Inflammatory macrophage (primary cell): Measurements from ENCODE around the gene FHIT.
A peak's percentile ranks its signal among the peaks of the same experiment; 100 is the strongest.

Source experiments
- DNase-seq, 2 donors: peaks; one replicate each; pipeline ENCODE4 v3.0.0-alpha.2; 2020 to 2022

FHIT gene

DNA sequence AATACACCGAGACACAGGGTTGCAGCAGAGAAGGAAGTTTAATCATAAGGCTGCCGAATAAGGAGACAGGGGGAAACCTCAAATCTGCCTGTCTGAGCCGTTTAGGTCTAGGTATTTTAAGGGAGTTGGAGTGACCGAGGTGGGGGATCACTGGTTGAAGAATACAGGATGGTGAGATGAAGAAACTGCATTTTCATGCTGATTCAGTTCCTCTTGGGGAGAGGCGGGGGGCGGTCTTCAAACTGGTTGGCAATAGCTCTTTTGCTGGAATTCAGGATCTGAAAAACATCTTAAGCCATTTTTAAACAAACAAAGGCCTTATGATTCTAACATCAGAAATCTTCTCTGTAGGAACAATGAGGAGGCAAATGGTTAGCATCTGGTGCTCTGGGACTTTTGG is 1502.0 kb downstream of the FHIT start:
- DNase-seq = peak; percentile 11 to 17

DNA sequence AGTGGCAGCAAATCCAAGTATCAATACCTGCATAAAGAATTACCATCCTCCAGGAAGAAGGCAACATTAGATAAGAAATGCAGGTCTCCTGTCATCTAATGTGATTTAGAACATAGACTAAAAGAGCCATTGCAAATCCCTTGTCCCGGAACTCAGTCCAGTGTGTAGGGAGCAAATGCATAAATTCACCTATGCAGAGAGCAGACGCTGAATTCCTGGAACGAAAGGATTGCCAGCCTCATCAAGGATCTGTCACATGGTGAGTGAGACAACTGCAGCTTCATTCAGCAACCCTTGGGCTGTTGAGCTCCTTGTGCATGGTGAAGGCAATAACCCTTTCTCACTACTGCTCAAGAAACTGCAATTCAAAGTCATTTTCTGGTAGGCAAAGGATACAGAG is 1504.7 kb downstream of the FHIT start:
- no peak for DNase-seq

DNA sequence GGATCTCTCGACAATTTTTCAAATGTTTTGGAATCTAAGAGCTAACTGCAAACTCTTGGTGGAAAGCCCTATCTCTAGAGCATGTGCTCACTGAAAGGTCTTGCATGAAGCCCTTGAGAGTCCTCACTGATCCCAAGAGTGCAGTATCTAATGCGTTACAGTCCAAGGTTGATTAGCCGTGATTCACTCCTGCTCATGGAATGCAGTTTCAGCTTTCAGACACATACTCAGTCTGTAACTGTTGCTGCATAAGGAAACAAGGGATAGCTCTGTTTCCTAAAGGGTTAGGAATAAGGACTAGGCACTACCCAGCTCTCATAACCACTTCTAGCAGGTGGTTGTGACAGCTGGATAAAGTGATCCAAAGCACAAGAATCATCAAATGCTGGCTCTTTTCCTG is 1514.0 kb downstream of the FHIT start:
- no peak for DNase-seq

DNA sequence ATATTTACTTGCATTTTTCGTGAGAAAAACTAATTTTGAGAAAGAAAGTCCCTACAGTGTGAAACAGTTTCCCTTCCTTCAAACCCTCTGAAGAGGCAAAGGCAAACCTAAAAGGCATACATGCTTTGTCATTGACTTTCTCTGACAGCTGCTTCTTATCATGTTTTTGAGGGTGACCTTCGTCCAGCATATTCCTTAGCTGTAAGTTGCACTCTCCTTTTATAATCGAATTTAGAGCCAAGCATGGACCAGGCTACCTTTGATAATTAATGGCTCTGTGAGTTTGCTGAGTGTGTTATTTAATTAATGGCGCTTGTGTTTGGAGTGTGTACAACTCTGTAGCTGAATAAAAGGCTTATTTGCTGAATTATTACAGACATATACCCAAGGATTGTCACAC is 1517.2 kb downstream of the FHIT start:
- no peak for DNase-seq

DNA sequence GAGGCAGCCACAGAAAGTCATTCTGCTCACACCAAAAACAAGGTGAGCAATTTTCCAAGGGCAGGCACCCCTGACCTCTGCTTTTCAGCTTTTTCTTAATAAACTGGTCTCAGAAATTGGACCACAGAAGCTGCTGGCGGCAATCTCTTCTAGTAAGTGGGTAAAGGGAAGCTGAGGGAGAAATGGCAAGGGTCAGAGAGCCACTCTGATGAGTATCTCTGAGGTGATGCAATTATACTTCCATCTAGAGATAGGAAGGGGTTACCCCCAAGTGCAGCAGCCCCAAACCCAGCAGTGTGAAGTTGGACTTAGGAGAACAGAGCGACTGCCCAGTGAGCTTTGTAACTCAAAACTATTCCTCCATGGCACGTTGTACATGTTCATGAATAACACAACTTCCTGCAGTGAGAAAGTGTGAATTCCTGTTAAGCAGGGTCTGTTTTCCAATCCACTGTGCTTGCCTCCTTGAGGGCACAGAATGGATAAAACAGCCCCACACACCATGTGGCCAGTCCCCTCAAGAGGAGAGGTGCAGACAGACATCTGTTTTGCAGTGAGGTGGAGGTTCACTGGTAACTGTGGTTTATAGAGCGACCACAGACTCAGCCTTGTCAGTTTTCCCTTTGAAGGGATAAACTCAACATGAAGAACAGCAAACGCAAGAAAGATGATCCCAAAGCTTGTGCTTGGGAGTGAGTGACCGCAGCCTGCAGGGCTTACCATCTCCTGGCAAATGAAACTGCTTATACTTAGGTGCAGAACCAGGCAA is 1518.0 kb downstream of the FHIT start:
- no peak for DNase-seq

DNA sequence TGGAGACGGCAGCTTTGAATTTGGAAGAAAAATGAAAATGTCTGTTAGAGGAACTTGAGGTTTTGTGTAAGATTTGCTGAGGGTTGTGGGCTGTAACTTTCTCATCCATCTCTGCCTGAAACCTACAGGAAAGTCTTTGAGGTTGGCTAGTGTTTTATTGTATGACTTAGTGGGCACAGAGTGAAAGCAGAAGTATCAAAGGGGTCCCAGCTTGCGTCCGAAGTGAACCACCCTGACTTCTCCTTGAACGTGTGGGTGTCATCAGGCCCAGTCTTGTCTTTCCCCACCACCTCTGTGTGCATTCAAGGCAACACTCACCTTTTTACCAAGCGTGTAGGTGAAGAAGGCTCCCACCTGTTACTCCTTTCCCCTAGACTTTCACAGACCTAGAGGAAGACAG is 1519.3 kb downstream of the FHIT start:
- no peak for DNase-seq

DNA sequence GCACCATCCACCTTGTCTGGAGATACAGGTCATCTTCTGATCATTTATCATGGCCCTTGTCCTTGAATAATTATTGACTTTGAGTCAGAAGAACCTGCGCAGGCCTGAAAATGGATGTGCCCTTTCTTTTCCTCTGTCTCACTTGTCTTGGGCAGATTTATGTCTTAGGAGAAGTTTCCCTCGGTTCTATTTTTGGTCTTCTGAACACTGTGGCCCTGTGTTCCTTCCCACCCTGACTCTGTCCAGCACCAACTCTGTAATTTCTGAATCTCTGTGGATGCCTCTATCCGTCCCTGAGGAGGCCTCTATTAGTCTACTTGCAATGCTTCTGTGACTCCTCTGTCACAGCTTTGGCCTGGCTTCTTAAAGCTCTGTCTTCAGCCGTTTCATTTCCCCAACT is 1520.7 kb downstream of the FHIT start:
- no peak for DNase-seq

DNA sequence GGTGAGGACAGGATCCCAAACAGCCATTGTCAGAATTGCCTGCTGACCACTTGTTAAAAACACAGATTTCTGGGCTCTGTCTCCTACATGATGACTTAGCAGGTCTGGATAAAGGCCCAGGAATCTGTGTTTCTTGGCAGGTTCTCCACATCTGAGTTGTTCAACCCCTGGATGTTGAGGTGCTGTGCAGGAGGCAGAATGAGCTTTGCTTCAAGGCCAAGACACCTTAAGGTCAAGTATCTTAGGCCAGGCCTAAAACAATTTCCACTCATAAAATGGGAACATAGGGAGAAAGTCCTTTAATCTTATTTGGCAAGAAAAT is 1522.7 kb downstream of the FHIT start:
- DNase-seq = no peak

DNA sequence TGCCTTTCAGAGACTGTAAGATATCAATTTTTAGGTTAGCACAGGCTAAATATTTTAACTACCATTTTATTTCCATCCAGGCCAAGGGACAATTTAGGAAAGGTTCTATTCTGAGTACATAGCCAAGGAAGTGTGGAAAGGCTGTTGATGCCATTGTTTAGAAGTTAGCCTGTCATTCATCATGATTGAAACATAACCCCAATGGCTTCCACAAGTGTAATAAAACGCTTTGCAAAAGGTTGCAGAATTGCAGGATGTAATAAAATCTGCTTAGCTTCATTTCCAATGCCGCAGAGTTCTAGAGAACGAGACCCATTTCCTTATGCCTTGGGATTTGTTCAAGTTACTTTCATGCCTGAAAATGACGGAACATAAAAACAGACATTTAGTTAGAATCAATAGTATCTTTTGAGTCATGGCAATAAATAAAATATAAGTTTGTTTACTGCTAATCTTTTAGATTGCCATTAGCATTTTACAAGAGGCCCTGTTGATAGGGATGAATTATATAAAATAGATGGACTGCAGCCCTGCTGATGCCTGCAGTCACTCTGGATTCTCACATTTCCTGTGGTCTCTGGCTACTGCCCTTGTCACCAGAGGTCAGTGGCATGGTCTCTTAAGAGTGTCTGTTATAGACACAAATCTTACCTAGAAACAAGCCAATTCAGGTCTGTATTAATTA is 1523.2 kb downstream of the FHIT start:
- DNase-seq = no peak

DNA sequence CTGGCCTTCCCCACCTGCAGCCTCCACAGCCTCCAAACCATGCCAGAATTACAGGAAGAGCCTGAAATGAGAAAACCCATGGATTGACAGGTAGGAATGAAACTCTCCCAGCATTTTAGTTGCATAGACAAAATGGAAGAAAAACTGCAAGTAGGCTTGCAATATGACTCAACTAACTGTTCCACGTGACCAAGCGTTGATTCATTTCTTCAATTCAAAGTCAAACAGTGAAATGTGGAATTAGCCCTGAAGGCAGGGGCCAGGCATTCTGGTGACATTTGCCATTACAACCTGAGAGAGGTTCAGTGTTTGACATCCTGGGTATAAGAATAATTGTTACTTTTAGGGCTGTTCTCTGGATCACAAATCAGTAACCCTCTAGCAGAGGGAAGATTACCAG is 1525.0 kb downstream of the FHIT start:
- no peak for DNase-seq

DNA sequence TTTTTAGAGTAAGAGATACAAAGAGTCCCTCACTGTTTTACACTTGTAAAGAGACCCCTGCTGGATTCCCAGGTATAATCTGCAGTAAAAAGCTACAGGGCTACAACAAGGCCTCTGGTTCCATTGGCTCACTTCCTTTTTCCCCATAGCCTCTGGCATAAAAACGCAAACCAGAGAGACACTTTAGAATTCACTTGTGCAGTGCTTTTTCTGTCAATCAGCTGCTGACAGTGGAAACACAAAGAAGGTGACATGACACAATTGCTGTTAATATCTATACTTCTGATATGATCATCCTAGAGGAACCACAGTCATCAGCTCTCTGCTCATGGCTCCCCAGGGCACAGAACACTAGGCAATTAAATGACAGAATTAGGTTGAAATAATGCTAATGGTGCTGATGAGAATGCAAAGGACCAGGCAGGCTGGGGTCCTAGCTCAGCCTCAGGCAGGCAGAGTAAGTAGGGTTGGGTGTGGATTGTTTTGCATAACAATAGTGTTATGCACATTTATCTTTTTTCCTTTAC is 1533.5 kb downstream of the FHIT start:
- no peak for DNase-seq

DNA sequence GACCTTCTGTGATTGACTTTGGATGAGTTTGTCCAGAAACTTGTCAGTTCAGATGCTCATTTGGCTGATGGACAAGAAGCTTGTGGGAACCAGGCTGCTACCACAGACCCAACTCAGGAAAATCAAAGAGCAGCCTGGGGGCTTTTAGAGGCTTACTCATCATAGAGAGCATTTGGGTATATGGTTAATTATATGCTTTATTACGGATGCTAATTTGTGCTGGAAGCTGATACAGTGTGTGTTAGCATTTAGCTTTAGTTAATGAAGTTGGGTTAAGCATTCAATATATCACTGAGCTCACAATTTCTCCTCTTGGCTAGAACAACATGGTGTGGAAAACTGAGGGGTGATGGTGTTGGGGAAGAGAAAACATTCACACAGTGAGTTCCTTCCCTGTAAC is 1537.2 kb downstream of the FHIT start:
- no peak for DNase-seq

DNA sequence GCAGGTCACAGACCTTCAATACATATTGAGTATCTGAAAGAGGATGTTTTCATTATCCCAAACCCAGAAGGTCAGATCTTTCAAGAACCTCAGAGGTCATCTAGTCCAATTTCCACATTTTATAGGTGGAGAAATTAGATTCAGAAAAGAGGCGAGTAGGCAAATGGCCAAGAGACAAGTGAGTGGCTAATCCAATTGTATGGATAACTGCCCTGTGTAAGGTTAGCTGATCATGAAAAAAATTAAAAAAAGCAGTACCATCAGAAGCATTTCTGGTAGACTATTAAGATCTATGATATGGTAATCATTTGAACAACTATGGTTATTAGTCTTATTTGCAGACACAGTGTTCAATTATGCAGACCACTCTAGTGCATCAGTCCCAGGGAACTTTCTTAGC is 1540.7 kb downstream of the FHIT start:
- no peak for DNase-seq

DNA sequence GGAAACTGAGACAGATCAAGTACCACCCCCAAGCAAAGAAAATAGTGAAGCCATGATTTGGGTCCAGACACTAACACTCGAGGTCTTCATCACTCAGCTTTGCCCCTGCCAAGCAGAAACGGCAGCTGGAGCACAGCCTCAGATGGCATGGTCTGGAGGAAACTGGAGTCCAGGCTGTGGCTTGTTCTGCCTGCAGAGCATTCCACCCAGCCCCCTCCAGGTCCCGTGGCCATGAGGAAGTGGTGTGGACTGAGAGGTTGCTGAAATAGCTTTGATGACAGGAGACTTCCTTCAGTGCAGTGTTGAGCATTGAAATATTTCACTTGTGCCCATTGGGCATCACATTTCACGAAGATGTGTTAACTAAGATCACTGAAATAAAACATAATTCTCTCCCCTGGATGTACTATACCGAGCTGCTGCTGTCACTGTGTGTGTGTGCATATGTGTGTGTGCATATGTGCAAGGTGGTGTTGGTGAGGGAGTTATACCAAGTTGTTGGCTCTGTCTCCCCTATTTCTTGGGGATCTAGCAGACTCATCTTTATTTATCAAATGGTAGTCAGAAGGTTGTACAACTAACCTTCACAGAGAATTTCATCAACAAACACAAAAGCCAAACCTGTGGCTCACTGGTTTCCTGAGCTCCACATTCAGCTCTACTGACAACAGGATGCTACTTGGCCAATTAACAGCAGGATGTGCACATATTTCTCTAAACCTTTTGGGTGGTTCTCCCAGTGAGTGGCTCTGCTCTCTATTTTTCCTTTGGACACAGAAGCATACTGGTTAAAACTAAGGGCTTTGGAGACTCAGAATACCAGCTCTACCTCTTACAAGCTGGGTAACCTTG is 1541.3 kb downstream of the FHIT start:
- peak; percentile 86 for DNase-seq

DNA sequence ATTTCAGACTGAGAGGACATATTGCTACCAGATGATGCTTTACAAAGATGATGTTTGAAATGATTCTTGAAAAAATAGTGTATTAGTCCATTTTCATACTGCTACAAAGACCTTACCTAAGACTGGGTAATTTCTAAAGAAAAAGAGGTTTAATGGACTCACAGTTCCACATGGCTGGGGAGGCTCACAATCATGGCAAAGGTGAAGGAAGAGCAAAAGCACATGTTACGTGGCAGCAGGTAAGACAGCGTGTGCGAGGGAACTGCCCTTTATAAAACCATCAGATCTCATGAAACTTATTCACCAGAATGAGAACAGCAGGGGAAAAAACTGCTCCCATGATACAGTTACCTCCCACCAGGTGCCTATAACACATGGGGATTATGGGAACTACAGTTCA is 1543.0 kb downstream of the FHIT start:
- no peak for DNase-seq

DNA sequence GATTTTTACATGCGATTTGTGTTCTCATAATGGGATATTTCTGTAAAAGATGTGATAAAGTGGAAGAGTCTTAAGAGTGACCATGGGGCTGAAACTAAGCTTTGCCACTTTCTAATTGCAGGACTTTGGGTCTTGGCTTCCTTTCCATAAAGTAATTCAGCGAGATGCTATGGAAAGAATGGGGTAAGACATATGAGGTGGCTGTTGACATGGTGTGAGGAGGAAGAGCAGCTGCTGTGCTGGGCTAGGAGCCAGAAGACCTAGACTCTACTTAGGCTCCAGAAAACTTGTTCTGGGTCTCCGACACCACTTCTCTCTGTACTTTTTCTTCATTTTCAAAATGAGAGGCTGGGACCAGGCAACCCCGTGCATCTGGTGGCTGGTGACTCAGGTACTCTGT is 1547.0 kb downstream of the FHIT start:
- DNase-seq = no peak

DNA sequence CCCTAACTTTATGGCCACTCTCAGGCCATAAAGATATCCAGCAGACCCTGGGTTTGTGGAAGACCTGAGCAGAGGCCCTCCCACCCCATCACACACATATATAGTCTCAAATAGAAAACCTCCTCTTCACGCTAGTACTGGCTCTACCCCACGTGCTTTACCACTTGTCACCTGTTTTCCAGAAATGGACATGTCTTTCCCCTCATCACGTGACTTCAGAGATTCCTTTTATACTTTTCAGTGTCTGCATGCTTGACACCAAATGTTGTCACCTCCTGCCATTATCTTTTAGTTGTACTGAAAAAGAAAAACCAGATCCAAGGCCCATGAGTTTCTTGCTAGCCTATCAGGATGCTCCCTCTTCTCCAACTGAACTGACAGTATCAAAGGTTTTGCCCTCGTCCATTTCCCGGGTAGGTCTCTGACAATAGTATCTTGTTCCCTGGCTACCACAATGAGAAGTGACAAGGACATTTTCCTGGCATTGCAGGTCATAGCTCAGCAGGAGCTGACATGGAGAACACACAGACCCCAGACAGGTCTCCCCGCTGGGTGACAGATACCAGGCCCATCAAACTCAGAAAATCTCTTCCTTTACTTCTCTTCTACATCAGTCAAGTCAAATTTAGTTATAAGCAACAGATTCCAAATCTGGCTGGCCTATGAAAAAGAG is 1551.5 kb downstream of the FHIT start:
- no peak for DNase-seq
